GM18505 (cell line): ENCODE results near the gene ELFN1.
A peak's percentile ranks its signal among the peaks of the same experiment; 100 is the strongest.

ENCODE experiments used
- ATAC-seq: cut with Tn5 transposase; IDR thresholded peaks from one replicate; pipeline ENCODE4 v1.9.1; 2021; ENCODE audit not compliant: unreplicated experiment
- POLR2A ChIP-seq: IDR thresholded peaks from 4 replicates; pipeline ENCODE4 v1.6.1; 2011; ENCODE audit warnings: borderline replicate concordance; ENCODE audit not compliant: insufficient read depth, insufficient read length; ENCODE audit errors: extremely low read depth

ELFN1 gene

DNA sequence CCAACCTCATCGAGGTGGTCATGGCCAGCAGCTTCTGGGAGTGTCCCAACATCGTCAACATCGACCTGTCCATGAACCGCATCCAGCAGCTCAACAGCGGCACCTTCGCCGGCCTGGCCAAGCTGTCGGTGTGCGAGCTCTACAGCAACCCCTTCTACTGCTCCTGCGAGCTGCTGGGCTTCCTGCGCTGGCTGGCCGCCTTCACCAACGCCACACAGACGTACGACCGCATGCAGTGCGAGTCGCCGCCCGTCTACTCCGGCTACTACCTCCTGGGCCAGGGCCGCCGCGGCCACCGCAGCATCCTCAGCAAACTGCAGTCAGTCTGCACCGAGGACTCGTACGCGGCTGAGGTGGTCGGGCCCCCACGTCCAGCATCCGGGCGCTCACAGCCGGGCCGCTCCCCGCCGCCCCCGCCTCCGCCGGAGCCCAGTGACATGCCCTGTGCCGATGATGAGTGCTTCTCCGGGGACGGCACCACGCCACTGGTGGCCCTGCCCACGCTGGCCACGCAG lies 75.0 kb downstream of the ELFN1 start:
- no peak for ATAC-seq
- TF ChIP-seq POLR2A = no peak

- ATAC-seq = no peak
- TF ChIP-seq POLR2A = no peak
Measured at GRCh38 chr7:1745576-1746490, 75.8 kb downstream of the ELFN1 start.

DNA sequence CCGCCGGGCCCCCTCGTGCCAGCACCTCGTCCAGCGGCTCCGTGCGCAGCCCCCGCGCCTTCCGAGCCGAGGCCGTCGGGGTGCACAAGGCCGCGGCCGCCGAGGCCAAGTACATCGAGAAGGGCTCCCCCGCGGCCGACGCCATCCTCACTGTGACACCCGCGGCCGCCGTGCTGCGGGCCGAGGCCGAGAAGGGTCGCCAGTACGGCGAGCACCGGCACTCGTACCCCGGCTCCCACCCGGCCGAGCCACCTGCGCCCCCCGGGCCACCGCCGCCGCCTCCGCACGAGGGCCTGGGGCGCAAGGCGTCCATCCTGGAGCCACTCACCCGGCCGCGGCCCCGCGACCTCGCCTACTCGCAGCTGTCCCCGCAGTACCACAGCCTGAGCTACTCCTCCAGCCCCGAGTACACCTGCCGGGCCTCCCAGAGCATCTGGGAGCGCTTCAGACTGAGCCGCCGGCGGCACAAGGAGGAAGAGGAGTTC lies 76.5 kb downstream of the ELFN1 start:
- TF ChIP-seq POLR2A = no peak
- no peak for ATAC-seq

DNA sequence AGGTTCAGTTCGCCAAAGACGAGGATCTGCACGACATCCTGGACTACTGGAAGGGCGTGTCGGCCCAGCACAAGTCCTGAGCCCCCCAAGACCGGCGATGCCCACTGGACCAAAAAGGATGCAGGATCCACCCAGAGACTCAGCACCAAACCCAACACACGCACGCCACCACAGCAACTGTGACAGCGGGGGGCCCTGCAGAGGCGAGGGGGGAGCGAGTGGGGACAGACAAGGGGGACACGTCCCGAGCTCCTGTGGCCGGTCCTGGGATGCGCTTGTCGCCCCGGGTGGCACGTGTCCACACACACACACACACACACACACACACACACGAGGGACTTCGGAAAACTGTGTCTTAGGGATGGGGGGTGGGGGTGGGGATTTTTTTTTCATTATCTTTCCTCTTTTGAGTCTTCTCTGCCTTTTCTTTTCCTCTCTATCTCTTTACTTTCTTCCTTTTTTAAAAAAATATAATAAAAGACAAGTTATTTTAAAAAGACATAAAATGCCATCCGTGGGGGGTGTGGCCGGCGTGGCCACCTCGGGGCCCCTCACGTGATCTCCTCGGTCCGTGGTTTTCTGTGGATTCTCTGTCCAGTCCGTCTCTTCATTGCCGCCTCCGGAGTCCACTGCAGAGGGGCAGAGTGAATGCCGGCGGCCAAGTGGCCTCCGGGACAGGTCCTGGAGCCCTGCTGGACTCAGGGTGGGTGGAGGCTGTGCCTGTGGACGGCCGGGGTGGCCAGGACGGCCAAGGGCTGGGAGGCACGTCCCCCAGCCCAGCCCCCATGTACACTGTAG lies 77.1 kb downstream of the ELFN1 start:
- TF ChIP-seq POLR2A = no peak
- no peak for ATAC-seq

GRCh38 chr7:1748076-1748838 lies 78.2 kb downstream of the ELFN1 start:
- TF ChIP-seq POLR2A = no peak
- ATAC-seq = no peak

GRCh38 chr7:1748839-1749173 lies 78.7 kb downstream of the ELFN1 start:
- no peak for TF ChIP-seq POLR2A
- ATAC-seq = no peak

DNA sequence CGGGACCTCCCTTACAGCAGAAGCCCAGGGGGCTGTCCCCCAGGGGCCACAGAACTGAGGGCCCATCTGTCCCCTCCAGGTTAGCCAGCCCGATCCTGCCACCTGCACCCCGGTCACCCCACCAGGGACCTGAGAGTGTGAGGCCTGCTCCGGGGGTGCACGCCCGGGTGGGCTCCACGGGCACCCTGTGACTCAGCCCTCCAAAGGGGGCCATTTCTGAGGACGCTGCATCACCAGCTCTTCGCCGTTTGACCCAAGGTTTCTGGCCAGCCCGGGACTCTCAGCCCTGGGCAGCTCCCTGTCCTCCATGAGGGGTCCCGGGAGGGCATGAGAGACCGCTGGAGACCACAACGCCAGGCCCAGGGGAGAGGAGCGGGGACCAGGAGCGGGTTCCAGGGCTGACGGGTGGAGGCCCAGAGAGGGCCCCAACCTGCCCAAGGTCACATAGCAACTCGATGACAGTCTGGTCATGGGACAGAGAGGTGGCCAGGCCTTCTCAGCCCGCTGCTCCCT lies 79.3 kb downstream of the ELFN1 start:
- no peak for TF ChIP-seq POLR2A
- ATAC-seq = no peak

- no peak for ATAC-seq
- TF ChIP-seq POLR2A = no peak
Measured at GRCh38 chr7:1749864-1750466, 79.9 kb downstream of the ELFN1 start.

GRCh38 chr7:1750541-1751021 lies 80.5 kb downstream of the ELFN1 start:
- no peak for TF ChIP-seq POLR2A

GRCh38 chr7:1752111-1752510 lies 82.0 kb downstream of the ELFN1 start:
- no peak for TF ChIP-seq POLR2A
- no peak for ATAC-seq

More at GRCh38 chr7:1750541-1751021, 80.5 kb downstream of the ELFN1 start:
- ATAC-seq = no peak

DNA sequence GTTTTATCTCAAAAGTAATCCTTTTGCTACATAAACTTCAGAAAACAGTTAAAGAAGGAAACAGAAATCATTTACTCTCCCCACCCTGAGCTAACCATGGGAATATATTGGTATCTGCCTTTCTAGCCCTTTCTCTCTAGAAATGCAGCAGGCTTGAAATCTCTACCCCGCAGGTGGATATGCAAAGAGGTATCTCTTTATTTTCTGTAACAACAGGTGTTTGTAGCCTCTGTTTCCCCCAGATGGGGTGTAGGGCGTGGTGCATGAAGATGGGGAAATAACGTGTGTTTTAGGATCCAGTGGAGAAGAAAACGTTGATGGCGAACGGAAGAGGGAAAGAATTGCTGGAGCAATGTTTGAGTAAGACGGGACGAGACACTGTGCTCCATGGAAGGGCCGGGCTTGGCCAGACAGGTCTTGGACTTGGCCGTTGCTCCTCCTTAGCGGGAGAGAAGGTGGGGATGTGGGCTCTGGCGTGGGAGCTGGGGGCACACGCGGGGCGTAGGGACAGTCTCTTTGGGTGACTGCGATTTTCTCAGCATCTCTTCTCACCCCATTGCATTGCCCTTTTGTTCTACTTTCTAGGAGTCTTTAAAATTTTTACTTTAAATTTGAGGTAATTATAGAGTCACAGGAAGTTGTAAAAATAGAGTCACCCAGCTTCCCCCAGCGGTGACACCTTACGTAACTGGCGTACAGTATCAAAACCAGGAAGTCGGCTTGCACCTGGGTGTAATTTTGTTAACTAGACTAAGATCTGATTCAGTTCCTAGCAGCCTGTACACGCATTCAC lies 82.9 kb downstream of the ELFN1 start:
- no peak for ATAC-seq
- peak; percentile 21 for TF ChIP-seq POLR2A

DNA sequence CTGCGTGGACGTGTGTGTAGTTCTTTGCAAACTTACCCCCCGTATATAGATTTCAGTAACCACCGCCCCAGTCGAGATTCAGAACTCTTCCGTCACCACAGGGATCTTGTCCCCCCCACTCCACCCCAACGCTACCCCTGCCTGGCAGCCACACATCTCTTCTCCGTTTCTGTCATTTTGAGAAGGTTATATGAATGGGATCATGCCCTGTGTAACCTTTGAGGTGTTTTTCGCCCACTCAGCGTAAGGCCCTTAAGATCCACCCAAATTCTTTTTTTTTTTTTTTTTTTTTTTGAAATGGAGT lies 83.4 kb downstream of the ELFN1 start:
- ATAC-seq = no peak
- no peak for TF ChIP-seq POLR2A
